K562 (cell line): ENCODE measurements around the gene SANBR. TPM values are rescaled to one million over a fixed set of nuclear protein-coding genes. Genes with fewer than 3 reads are reported as not detected.
A peak's percentile ranks its signal among the peaks of the same experiment; 100 is the strongest.

Experiments used
- ARID3A ChIP-seq: IDR thresholded peaks from 2 replicates; pipeline ENCODE4 v1.6.1; 2012; ENCODE audit warnings: low read depth, low read length, improper control_type of control experiment, borderline replicate concordance
- ARNT ChIP-seq, 2 experiments: fragments of 450-650 bp; IDR thresholded peaks; 2 replicates each; pipeline ENCODE4 v1.6.1; 2016; ENCODE audit warnings: mild to moderate bottlenecking in 1 of 2
- BRD4 ChIP-seq: fragments of 200-600 bp; sonication (generic); IDR thresholded peaks from 2 replicates; pipeline ENCODE4 v1.6.1; 2017; ENCODE audit warnings: inconsistent platforms
- CBFA2T3 ChIP-seq: fragments of 450-650 bp; IDR thresholded peaks from 2 replicates; pipeline ENCODE4 v1.6.1; 2017
- CREB1 ChIP-seq, 2 experiments: sonication (generic) in 1 of 2; formaldehyde crosslinking in 1 of 2; IDR thresholded peaks; 2 replicates each; pipeline versions ENCODE4 v1.6.1 to v1.8.0; 2012 to 2022; ENCODE audit warnings: inconsistent platforms in 1 of 2, mild to moderate bottlenecking in 1 of 2, missing genetic modification reagents in 1 of 2, moderate library complexity in 1 of 2
- CREBBP ChIP-seq: IDR thresholded peaks from one replicate; pipeline ENCODE4 v1.6.1; 2012; ENCODE audit warnings: low read depth, mild to moderate bottlenecking, control low read depth, inconsistent platforms, low read length
- HCFC1 ChIP-seq: IDR thresholded peaks from 2 replicates; pipeline ENCODE4 v1.6.1; 2012; ENCODE audit warnings: low read depth, low read length, improper control_type of control experiment
- KAT7 ChIP-seq: sonication (generic); formaldehyde crosslinking; IDR thresholded peaks from 2 replicates; pipeline ENCODE4 v1.8.0; 2022; ENCODE audit warnings: missing genetic modification reagents, mild to moderate bottlenecking, borderline replicate concordance
- MCM2 ChIP-seq: fragments of 450-650 bp; IDR thresholded peaks from 2 replicates; pipeline ENCODE4 v1.6.1; 2017; ENCODE audit warnings: low read depth, mild to moderate bottlenecking
- MITF ChIP-seq: IDR thresholded peaks from 2 replicates; pipeline ENCODE4 v1.6.1; 2014; ENCODE audit warnings: antibody characterized with exemption
- OTX1 ChIP-seq: fragments of 450-650 bp; formaldehyde crosslinking; IDR thresholded peaks from 2 replicates; pipeline ENCODE4 v1.4.0; 2022; ENCODE audit warnings: mild to moderate bottlenecking
- PHF8 ChIP-seq: fragments of 200-600 bp; sonication (generic); IDR thresholded peaks from 2 replicates; pipeline ENCODE4 v1.6.1; 2012; ENCODE audit warnings: mixed run types, mild to moderate bottlenecking, inconsistent platforms, low read length, moderate library complexity, borderline replicate concordance
- POLR2AphosphoS5 ChIP-seq: IDR thresholded peaks from 2 replicates; pipeline ENCODE4 v1.6.1; 2011; ENCODE audit warnings: mild to moderate bottlenecking, low read depth, low read length, moderate library complexity; ENCODE audit not compliant: control insufficient read depth, insufficient read depth
- RAD21 ChIP-seq, 2 experiments: fragments of 250-450 bp in 1 of 2; fragments of 450-650 bp in 1 of 2; sonication (Bioruptor Pico) in 1 of 2; formaldehyde crosslinking in 1 of 2; IDR thresholded peaks in 1 of 2; conservative IDR thresholded peaks in 1 of 2; 2 replicates each; pipeline versions ENCODE4 v1.4.0 to v1.8.0; 2020 to 2022; ENCODE audit warnings: mild to moderate bottlenecking in 2 of 2, moderate library complexity in 1 of 2
- RBM17 ChIP-seq: fragments of 200-400 bp; formaldehyde crosslinking; IDR thresholded peaks from 2 replicates; pipeline ENCODE4 v1.6.1; 2017; ENCODE audit warnings: low read depth, mild to moderate bottlenecking, low read length, borderline replicate concordance
- RBM39 ChIP-seq: fragments of 200-400 bp; formaldehyde crosslinking; optimal IDR thresholded peaks from 2 replicates; pipeline ENCODE3; 2018; ENCODE audit warnings: low read depth, low read length
- TAF9B ChIP-seq: fragments of 450-650 bp; IDR thresholded peaks from 2 replicates; pipeline ENCODE4 v1.6.1; 2018; ENCODE audit warnings: mild to moderate bottlenecking; ENCODE audit not compliant: partially characterized antibody
- ZFP36 ChIP-seq: fragments of 150-350 bp; IDR thresholded peaks from 2 replicates; pipeline ENCODE4 v1.6.1; 2018; ENCODE audit warnings: low read length, low read depth; ENCODE audit not compliant: partially characterized antibody
- ZNF12 ChIP-seq: sonication (generic); formaldehyde crosslinking; IDR thresholded peaks from 2 replicates; pipeline ENCODE4 v1.4.0; 2020; ENCODE audit warnings: mild to moderate bottlenecking, missing genetic modification reagents
- ZNF140 ChIP-seq: fragments of 250-450 bp; sonication (Bioruptor Pico); IDR thresholded peaks from 2 replicates; pipeline ENCODE4 v1.8.0; 2021; ENCODE audit warnings: moderate library complexity, mild to moderate bottlenecking, inconsistent platforms
- ZNF174 ChIP-seq: fragments of 250-450 bp; sonication (Bioruptor Pico); IDR thresholded peaks from 2 replicates; pipeline ENCODE4 v1.4.0; 2020; ENCODE audit warnings: mild to moderate bottlenecking
- ZNF184 ChIP-seq: sonication (generic); formaldehyde crosslinking; IDR thresholded peaks from 2 replicates; pipeline ENCODE4 v1.5.0; 2020; ENCODE audit warnings: missing genetic modification reagents
- ZNF512 ChIP-seq: IDR thresholded peaks from 2 replicates; pipeline ENCODE4 v1.6.1; 2016; ENCODE audit warnings: missing genetic modification characterization, missing compliant biosample characterization
- ZNF561 ChIP-seq: fragments of 450-650 bp; formaldehyde crosslinking; conservative IDR thresholded peaks from 2 replicates; pipeline ENCODE4 v1.4.0; 2020; ENCODE audit warnings: mild to moderate bottlenecking, moderate library complexity
- ZNF707 ChIP-seq: fragments of 250-450 bp; sonication (Bioruptor Pico); conservative IDR thresholded peaks from 2 replicates; pipeline ENCODE4 v1.8.0; 2022; ENCODE audit warnings: inconsistent platforms, mild to moderate bottlenecking, moderate library complexity
- ZNF785 ChIP-seq: fragments of 250-450 bp; sonication (Bioruptor Pico); IDR thresholded peaks from 2 replicates; pipeline ENCODE4 v1.4.0; 2020; ENCODE audit warnings: mild to moderate bottlenecking
- polyA plus RNA-seq, 8 experiments: library from polyadenylated mRNA; depleted of rRNA in 4 of 8; stranded (reverse) in 5 of 8; unstranded in 3 of 8; fragments of >200 nt; fragmentation: Nextera tagmentation in 2 of 8; fragmentation: Illumina TruSeq in 1 of 8; extraction: Ambion mirVana in 2 of 8; extraction: Trizol in 1 of 8; gene quantifications; 2 replicates each; pipeline versions ENCODE4 v1.2.1 to v1.2.3, GENCODE V29; 2011 to 2014; ENCODE audit warnings: inconsistent platforms in 1 of 8, missing spikeins in 1 of 8
- total RNA-seq, 7 experiments: library from RNA; depleted of rRNA in 6 of 7; stranded (reverse); fragments of >200 nt in 6 of 7; fragmentation: Illumina TruSeq in 2 of 7; extraction: Trizol in 2 of 7; gene quantifications; 2 replicates each; pipeline versions ENCODE4 v1.2.1 to v1.2.3, GENCODE V29; 2011 to 2021; ENCODE audit warnings: low replicate concordance in 1 of 7

Gene SANBR
- total and polyA plus RNA-seq, 9 of the 15 experiments (the other 6 are each of a cell fraction or from before 2014, with no cell fraction given) = 1.5 to 7.7 (median 6.2) TPM

GRCh38 chr2:61017556-61018317 lies 47.9 kb upstream of the SANBR start, which contains the start of the genes PEX13 and PUS10 (continued):
- peak; percentile 55 for TF ChIP-seq HCFC1
- no peak for TF ChIP-seq RAD21 (CRISPR knock-in tag; conservative IDR thresholded peaks at IDR 0.05 in 1 of 2, IDR thresholded peaks at IDR 0.05 in 1 of 2)
- no peak for TF ChIP-seq CREB1 (IDR thresholded peaks at IDR 0.05)
- TF ChIP-seq CREB1 (CRISPR knock-in tag; IDR thresholded peaks at IDR 0.05) = peak; percentile 72
- no peak for TF ChIP-seq ZNF512
- TF ChIP-seq BRD4 = peak; percentile 58; the same call in 1 of the 2 replicates
- TF ChIP-seq KAT7 (CRISPR knock-in tag) = 0 out of 2 replicates have a peak, but pooled peaks have one; percentile 33
- TF ChIP-seq MITF = no peak
- no peak for TF ChIP-seq RBM39
- TF ChIP-seq ZNF140 (CRISPR knock-in tag) = no peak
- TF ChIP-seq RBM17 = no peak
- TF ChIP-seq ZNF561 (CRISPR knock-in tag) = no peak
- TF ChIP-seq ZNF12 (CRISPR knock-in tag) = no peak
- peak; percentile 80 for TF ChIP-seq PHF8
- no peak for TF ChIP-seq MCM2
- TF ChIP-seq ZNF184 = no peak
- no peak for TF ChIP-seq ZNF707 (CRISPR knock-in tag)
- TF ChIP-seq ARID3A = no peak
- TF ChIP-seq ZNF785 (CRISPR knock-in tag) = no peak
- no peak for TF ChIP-seq ARNT (IDR thresholded peaks at IDR 0.05)
- TF ChIP-seq CREBBP = no peak
- TF ChIP-seq POLR2AphosphoS5 = peak; percentile 57
- TF ChIP-seq ZNF174 (CRISPR knock-in tag) = no peak
- no peak for TF ChIP-seq ZFP36
- TF ChIP-seq OTX1 = no peak
- TF ChIP-seq TAF9B = peak; percentile 48
- no peak for TF ChIP-seq CBFA2T3
